ENCODE measurements around the gene PLEKHH1. TPM values are rescaled to one million over a fixed set of nuclear protein-coding genes. Genes with fewer than 3 reads are reported as not detected.

Gene PLEKHH1
- total RNA-seq, 1 donor from 2014 or later: 9.4 TPM

- no peak within 1 kb of the TSS for H3K4me3 ChIP-seq (ENCODE audit: low read depth, low read length)
- no peaks in the 10 kb centered on the region for H3K36me3 ChIP-seq (ENCODE audit: control insufficient read depth, insufficient read depth, low read length)
- TF ChIP-seq CTCF (IDR thresholded peaks at IDR 0.05; ENCODE audit: insufficient read depth, low read length, poor library complexity, severe bottlenecking): no peak
- DNase-seq (ENCODE audit: low read depth): no peak
- H3K27me3 ChIP-seq (ENCODE audit: control insufficient read depth, insufficient read depth, low read length): no peaks in the 10 kb centered on the region
Measured at GRCh38 chr14:67487937-67488893, 44.9 kb upstream of the PLEKHH1 start, which contains the start of gene TMEM229B. Gene TMEM229B (minus strand): TSS chr14:67488721. CDS start chr14:67473923, 14,798 bp downstream.

GRCh38 chr14:67490196-67490595 lies 42.9 kb upstream of the PLEKHH1 start:
- DNase-seq (ENCODE audit: low read depth): no peak
- Histone ChIP-seq H3K36me3 (ENCODE audit: control insufficient read depth, insufficient read depth, low read length) (no peaks in the 10 kb centered on the region), H3K4me3 (ENCODE audit: low read depth, low read length) (no peak overlapping the region), H3K27me3 (ENCODE audit: control insufficient read depth, insufficient read depth, low read length) (no peaks in the 10 kb centered on the region)
- no peak for TF ChIP-seq CTCF (IDR thresholded peaks at IDR 0.05; ENCODE audit: insufficient read depth, low read length, poor library complexity, severe bottlenecking)

GRCh38 chr14:67491285-67491684 lies 41.8 kb upstream of the PLEKHH1 start:
- Histone ChIP-seq H3K36me3 (ENCODE audit: control insufficient read depth, insufficient read depth, low read length) (no peaks in the 10 kb centered on the region), H3K4me3 (ENCODE audit: low read depth, low read length) (no peak overlapping the region), H3K27me3 (ENCODE audit: control insufficient read depth, insufficient read depth, low read length) (no peaks in the 10 kb centered on the region)
- no peak for DNase-seq (ENCODE audit: low read depth)
- no peak for TF ChIP-seq CTCF (IDR thresholded peaks at IDR 0.05; ENCODE audit: insufficient read depth, low read length, poor library complexity, severe bottlenecking)

GRCh38 chr14:67491741-67492507 lies 41.2 kb upstream of the PLEKHH1 start:
- Histone ChIP-seq H3K36me3 (ENCODE audit: control insufficient read depth, insufficient read depth, low read length) (no peaks in the 10 kb centered on the region), H3K4me3 (ENCODE audit: low read depth, low read length) (no peak overlapping the region), H3K27me3 (ENCODE audit: control insufficient read depth, insufficient read depth, low read length) (no peaks in the 10 kb centered on the region)
- DNase-seq (ENCODE audit: low read depth): no peak
- TF ChIP-seq CTCF (IDR thresholded peaks at IDR 0.05; ENCODE audit: insufficient read depth, low read length, poor library complexity, severe bottlenecking): no peak

GRCh38 chr14:67492538-67492937 lies 40.6 kb upstream of the PLEKHH1 start:
- no peak for DNase-seq (ENCODE audit: low read depth)
- no peak for TF ChIP-seq CTCF (IDR thresholded peaks at IDR 0.05; ENCODE audit: insufficient read depth, low read length, poor library complexity, severe bottlenecking)
- H3K4me3 ChIP-seq (ENCODE audit: low read depth, low read length): no peak overlapping the region
- H3K36me3 ChIP-seq (ENCODE audit: control insufficient read depth, insufficient read depth, low read length): no peaks in the 10 kb centered on the region
- H3K27me3 ChIP-seq (ENCODE audit: control insufficient read depth, insufficient read depth, low read length): no peaks in the 10 kb centered on the region
